GM12891 (cell line): ENCODE data around the gene JPH3.
"Not testable (repeated sequence)": the region's sequence is repeated elsewhere in the genome, so short reads cannot be mapped to it uniquely, and the experiment has no call there.

ENCODE experiments used
- DNase-seq: peaks from one replicate; pipeline ENCODE4 v3.0.0; 2011; ENCODE audit warnings: low spot score; ENCODE audit not compliant: insufficient read length
- FAIRE-seq: peaks from 2 replicates; lab custom pipeline; 2011; peaks lifted over from hg19 to GRCh38; lab: Jason Lieb, UNC
- PAX5 ChIP-seq: IDR thresholded peaks from 2 replicates; pipeline ENCODE4 v1.6.1; 2011; ENCODE audit warnings: low read length, moderate library complexity, mild to moderate bottlenecking; ENCODE audit not compliant: insufficient read depth, severe bottlenecking
- POLR2A ChIP-seq: IDR thresholded peaks from 2 replicates; pipeline ENCODE4 v1.6.1; 2011; ENCODE audit warnings: low read depth, low read length, control low read depth
- POLR2AphosphoS5 ChIP-seq: IDR thresholded peaks from 2 replicates; pipeline ENCODE4 v1.6.1; 2011; ENCODE audit warnings: low read depth, low read length, control low read depth
- POU2F2 ChIP-seq: IDR thresholded peaks from 2 replicates; pipeline ENCODE4 v1.6.1; 2011; ENCODE audit warnings: low read depth, mild to moderate bottlenecking, control low read depth, low read length, moderate library complexity
- SPI1 ChIP-seq: IDR thresholded peaks from 2 replicates; pipeline ENCODE4 v1.6.1; 2011; ENCODE audit warnings: low read depth, low read length, control low read depth
- TAF1 ChIP-seq: IDR thresholded peaks from 2 replicates; pipeline ENCODE4 v1.6.1; 2011; ENCODE audit warnings: low read depth, low read length, control low read depth

JPH3 gene

GRCh38 chr16:87572959-87573358 lies 29.3 kb upstream of the JPH3 start:
- no peak for TF ChIP-seq SPI1
- TF ChIP-seq POLR2AphosphoS5 = no peak
- no peak for FAIRE-seq
- DNase-seq = no peak

GRCh38 chr16:87575027-87575804 lies 27.1 kb upstream of the JPH3 start:
- TF ChIP-seq POU2F2 = no peak
- no peak for TF ChIP-seq TAF1
- TF ChIP-seq SPI1 = no peak
- no peak for TF ChIP-seq POLR2AphosphoS5
- TF ChIP-seq POLR2A = no peak
- TF ChIP-seq PAX5 = no peak
- no peak for FAIRE-seq
- no peak for DNase-seq

GRCh38 chr16:87576171-87576570 lies 26.1 kb upstream of the JPH3 start:
- FAIRE-seq (no peak), DNase-seq (no peak)
- TF ChIP-seq POLR2A (no peak), TAF1 (no peak), POLR2AphosphoS5 (no peak), SPI1 (no peak), POU2F2 (no peak), PAX5 (no peak)

- FAIRE-seq, DNase-seq: not testable (repeated sequence)
Observed at GRCh38 chr16:87578142-87578930, 24.0 kb upstream of the JPH3 start.

GRCh38 chr16:87579691-87580090 lies 22.6 kb upstream of the JPH3 start:
- no peak for TF ChIP-seq POLR2AphosphoS5
- no peak for TF ChIP-seq POU2F2
- no peak for TF ChIP-seq POLR2A
- TF ChIP-seq TAF1 = no peak
- TF ChIP-seq SPI1 = no peak
- TF ChIP-seq PAX5 = no peak
- DNase-seq (no peak), FAIRE-seq (no peak)

- no peak for FAIRE-seq
- no peak for DNase-seq
- TF ChIP-seq POU2F2 = no peak
- no peak for TF ChIP-seq TAF1
- TF ChIP-seq SPI1 = no peak
- no peak for TF ChIP-seq POLR2A
- TF ChIP-seq PAX5 = no peak
- TF ChIP-seq POLR2AphosphoS5 = no peak
Observed at GRCh38 chr16:87580855-87581261, 21.4 kb upstream of the JPH3 start.

GRCh38 chr16:87581857-87582215 lies 20.5 kb upstream of the JPH3 start:
- TF ChIP-seq TAF1 (no peak), SPI1 (no peak), PAX5 (no peak), POLR2AphosphoS5 (no peak), POU2F2 (no peak), POLR2A (no peak)
- no peak for FAIRE-seq
- DNase-seq = no peak

- TF ChIP-seq PAX5 = no peak
- no peak for TF ChIP-seq POLR2AphosphoS5
- no peak for TF ChIP-seq SPI1
- no peak for TF ChIP-seq POLR2A
- TF ChIP-seq POU2F2 = no peak
- no peak for TF ChIP-seq TAF1
- DNase-seq = no peak
- no peak for FAIRE-seq
Observed at GRCh38 chr16:87582216-87582965, 19.9 kb upstream of the JPH3 start.

- TF ChIP-seq POLR2A = no peak
- TF ChIP-seq POLR2AphosphoS5 = no peak
- TF ChIP-seq POU2F2 = no peak
- no peak for TF ChIP-seq TAF1
- no peak for TF ChIP-seq PAX5
- TF ChIP-seq SPI1 = no peak
- FAIRE-seq = no peak
Observed at GRCh38 chr16:87582966-87583325, 19.4 kb upstream of the JPH3 start.

More at GRCh38 chr16:87582966-87583325, 19.4 kb upstream of the JPH3 start:
- no peak for DNase-seq
